ENCODE data around the gene MSI2.

MSI2 gene

DNA sequence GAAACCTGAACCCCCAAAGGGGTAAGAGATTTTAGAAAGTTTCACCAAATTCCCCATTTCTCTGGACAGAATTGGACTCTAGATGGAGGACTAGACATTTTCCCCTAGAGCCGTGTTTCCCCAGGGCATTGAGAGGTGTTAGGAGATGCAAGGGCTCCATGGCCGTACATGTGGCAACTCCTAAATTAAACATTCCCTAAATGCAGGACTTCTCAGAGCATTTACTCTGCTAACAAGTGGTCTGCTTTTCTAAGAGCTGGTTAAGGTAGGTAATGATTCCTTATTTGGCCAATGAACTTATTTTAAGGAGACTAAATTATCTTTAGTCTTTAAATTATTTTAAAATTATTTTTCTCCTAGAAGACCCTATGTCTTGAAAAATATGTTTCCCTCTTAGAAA, 200.9 kb downstream of the MSI2 start:
- Histone ChIP-seq H3K4me1 (peaks cover 8% of the 10 kb centered on the region), H3K9me3 (no peaks in the 10 kb centered on the region), H3K4me3 (ENCODE audit: low read depth, low read length) (no peak overlapping the region), H3K36me3 (peaks cover 12% of the 10 kb centered on the region), H3K27me3 (no peaks in the 10 kb centered on the region)
- TF ChIP-seq, protein P1, sequence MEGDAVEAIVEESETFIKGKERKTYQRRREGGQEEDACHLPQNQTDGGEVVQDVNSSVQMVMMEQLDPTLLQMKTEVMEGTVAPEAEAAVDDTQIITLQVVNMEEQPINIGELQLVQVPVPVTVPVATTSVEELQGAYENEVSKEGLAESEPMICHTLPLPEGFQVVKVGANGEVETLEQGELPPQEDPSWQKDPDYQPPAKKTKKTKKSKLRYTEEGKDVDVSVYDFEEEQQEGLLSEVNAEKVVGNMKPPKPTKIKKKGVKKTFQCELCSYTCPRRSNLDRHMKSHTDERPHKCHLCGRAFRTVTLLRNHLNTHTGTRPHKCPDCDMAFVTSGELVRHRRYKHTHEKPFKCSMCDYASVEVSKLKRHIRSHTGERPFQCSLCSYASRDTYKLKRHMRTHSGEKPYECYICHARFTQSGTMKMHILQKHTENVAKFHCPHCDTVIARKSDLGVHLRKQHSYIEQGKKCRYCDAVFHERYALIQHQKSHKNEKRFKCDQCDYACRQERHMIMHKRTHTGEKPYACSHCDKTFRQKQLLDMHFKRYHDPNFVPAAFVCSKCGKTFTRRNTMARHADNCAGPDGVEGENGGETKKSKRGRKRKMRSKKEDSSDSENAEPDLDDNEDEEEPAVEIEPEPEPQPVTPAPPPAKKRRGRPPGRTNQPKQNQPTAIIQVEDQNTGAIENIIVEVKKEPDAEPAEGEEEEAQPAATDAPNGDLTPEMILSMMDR (IDR thresholded peaks at IDR 0.05; ENCODE audit: low read depth, low read length): no peak
- no peak for DNase-seq

DNA sequence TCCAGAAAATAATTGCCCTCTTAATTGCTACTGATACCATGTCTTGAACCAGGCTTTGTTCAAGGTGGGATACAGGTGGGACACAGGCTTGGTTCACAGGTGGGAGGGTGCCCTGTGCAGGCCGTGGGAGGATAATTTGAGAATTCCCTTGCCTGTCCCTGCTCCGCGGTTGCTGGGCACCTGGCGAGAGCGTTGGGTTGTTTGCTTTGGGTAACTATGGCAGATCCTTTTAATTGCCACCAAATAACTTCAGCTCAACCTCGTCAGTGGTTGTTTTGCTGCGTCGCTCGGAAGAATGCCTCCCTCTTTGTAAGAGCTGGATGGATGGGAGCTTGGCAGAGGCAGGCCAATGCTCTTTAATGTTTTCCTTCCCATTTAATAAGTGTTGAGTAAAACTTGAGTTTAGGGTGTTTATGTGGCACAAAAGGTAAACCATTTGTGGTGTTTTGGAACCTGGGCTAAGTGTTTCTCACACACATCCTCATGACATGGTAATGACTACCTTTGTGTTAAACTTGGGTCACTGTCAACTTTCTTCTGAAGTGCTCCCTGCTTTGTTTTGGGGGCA, 202.5 kb downstream of the MSI2 start:
- H3K4me3 ChIP-seq (ENCODE audit: low read depth, low read length): no peak overlapping the region
- H3K36me3 ChIP-seq: peaks cover 12% of the 10 kb centered on the region
- DNase-seq: no peak

DNA sequence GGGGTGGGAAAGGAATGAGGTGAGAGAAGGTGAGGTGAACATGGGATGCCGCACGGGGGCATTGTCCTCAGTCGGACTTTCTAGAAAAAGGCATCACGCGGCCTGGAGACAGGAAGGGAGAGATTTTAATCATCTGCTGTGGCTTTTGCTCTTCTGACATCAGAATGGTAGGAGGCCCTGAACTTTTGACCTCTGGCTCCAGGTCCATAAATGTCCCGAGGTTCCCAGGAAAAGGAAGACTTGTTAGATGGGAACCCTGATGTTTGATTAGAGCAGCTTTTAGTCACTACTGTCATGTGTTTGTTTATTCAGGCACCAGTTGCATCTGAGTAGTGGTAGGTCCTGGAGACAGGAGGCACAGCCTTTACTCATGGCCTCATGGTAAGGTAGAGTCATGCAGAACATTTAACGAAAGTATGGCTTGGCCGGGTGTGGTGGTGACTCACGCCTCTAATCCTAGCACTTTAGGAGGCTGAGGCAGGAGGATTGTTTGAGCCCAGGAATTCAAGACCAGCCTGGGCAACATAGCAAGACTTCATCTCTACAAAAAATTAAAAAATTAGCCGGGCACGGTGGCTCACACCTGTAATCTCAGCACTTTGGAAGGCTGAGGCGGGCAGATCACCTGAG, 203.1 kb downstream of the MSI2 start:
- no peak for DNase-seq
- Histone ChIP-seq H3K4me3 (ENCODE audit: low read depth, low read length) (no peak overlapping the region), H3K4me1 (peaks cover 8% of the 10 kb centered on the region), H3K36me3 (peaks cover 12% of the 10 kb centered on the region), H3K27me3 (no peaks in the 10 kb centered on the region), H3K9me3 (no peaks in the 10 kb centered on the region)
- TF ChIP-seq, protein P1 (IDR thresholded peaks at IDR 0.05; ENCODE audit: low read depth, low read length): no peak

More for the DNA sequence above, 202.5 kb downstream of the MSI2 start:
- TF ChIP-seq, protein P1 (IDR thresholded peaks at IDR 0.05; ENCODE audit: low read depth, low read length): no peak
- Histone ChIP-seq H3K27me3 (no peaks in the 10 kb centered on the region), H3K9me3 (no peaks in the 10 kb centered on the region), H3K4me1 (peaks cover 8% of the 10 kb centered on the region)

DNA sequence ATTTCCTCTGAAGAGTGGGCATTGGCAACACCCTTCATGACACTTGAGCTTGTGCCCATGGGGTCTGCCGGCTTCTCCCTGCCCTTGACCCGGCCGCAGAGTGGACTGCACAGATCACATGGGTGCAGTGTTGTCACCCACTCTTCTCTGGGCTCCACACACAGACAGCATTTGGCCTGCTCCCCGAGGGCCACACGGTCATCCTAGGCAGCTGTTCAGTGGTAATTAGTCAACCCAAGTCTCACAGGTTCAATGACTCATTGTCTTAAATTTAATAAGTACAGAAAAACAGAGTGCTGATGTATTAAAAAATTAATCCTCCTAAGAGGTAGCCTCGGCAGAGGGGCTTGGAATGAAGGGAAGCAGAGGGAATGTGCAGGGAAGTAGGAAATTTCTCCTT, 204.8 kb downstream of the MSI2 start:
- Histone ChIP-seq H3K27me3 (no peaks in the 10 kb centered on the region; the same call in 1 of the 2 replicates), H3K4me3 (ENCODE audit: low read depth, low read length) (no peak overlapping the region), H3K9me3 (no peaks in the 10 kb centered on the region), H3K36me3 (peaks cover 7% of the 10 kb centered on the region), H3K4me1 (peaks cover 17% of the 10 kb centered on the region)
- no peak for DNase-seq
- TF ChIP-seq, protein P1 (IDR thresholded peaks at IDR 0.05; ENCODE audit: low read depth, low read length): no peak

DNA sequence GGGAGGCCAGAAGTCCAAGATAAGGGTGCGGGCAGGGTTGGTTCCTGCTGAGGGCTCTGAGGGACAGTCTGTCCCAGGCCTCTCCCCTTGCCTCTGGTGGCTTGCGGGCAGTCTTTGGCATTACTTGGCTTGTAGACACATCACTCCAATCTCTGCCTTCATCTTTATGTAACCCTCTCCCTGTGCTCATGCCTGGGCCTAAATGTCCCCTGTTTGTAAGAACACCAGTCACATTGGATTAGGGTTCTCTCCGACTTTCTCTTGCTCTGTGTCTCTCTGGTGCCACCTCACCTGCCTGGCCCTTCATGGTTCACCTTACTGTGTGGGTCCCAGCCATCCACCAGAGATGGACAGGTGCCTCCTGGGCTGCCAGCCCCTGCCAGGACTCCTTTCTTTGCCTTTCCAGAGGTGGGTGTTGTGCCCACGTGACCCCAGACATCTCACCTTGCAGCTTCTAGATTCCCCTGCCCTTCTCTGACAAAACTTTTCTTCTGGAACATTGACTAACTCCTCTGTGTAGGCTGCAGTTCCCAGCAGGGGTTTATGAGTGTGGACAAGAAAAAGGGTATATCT, 205.8 kb downstream of the MSI2 start:
- TF ChIP-seq, protein P1 (IDR thresholded peaks at IDR 0.05; ENCODE audit: low read depth, low read length): no peak

More for the DNA sequence above, 205.8 kb downstream of the MSI2 start:
- Histone ChIP-seq H3K9me3 (no peaks in the 10 kb centered on the region), H3K4me3 (ENCODE audit: low read depth, low read length) (no peak overlapping the region), H3K4me1 (peaks cover 25% of the 10 kb centered on the region), H3K27me3 (no peaks in the 10 kb centered on the region; the same call in 1 of the 2 replicates), H3K36me3 (peaks cover 7% of the 10 kb centered on the region)
- DNase-seq: no peak
